Jurkat, Clone E6-1 (cell line): Measurements from ENCODE around the gene SLX9.
"Not testable (repeated sequence)": the region's sequence is repeated elsewhere in the genome, so short reads cannot be mapped to it uniquely, and the experiment has no call there.

Experiments
- DNase-seq: peaks from one replicate; pipeline ENCODE4 v3.0.0-alpha.2; 2011; ENCODE audit warnings: low read depth, low spot score
- H3K4me3 ChIP-seq: 2 replicates; pipeline ENCODE4 v1.5.1; 2011; ENCODE audit warnings: mild to moderate bottlenecking, low read length, control low read depth, moderate library complexity

SLX9 gene

DNA sequence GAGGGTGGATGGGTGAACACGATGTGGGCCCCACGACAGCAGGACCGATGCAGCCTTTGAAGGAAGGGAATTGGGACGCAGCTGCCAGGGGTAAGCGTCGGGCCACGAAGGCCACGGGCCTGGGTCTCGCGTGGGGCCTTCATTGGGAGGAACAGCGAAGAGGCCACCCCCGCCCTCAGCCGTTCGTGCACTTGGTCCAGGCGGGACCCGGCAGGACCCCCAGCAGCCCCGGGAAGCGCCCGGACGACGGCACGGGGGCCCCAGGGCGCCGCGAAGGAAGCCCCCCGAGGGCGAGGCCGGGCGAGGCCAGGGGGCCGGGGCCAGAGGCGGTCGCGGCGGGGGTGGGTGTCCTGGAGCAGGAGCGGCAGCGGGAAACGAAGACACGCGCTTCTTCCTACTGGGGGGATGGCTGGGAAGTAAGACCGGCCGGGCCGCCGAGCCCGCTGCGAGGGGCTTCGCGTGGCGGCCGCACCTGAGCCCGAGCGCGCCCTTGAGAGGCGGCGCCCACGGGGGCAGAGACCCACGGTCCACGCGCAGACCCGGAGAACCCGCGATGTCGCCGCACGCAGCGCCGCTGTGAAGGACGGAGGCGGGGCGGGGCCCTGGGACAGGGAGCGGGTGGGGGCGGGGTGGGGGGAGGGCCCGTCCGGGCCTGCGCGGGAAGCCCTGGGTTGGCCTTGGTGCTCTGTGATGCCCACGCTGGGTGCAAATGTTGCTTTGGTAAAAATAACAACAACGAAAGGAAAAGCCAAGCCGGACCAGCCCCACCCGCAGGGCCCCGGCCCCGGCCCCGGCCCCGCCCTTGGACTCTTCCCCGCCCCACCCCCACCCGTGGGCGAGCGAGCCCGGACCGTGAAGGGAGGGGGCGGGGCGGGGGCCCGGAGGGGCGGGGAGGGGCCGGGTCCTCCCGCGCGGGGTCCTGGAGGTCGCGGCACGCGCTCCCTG, 78.6 kb downstream of the SLX9 start:
- H3K4me3 ChIP-seq, result no peak overlapping the region
- DNase-seq, result no peak

DNA sequence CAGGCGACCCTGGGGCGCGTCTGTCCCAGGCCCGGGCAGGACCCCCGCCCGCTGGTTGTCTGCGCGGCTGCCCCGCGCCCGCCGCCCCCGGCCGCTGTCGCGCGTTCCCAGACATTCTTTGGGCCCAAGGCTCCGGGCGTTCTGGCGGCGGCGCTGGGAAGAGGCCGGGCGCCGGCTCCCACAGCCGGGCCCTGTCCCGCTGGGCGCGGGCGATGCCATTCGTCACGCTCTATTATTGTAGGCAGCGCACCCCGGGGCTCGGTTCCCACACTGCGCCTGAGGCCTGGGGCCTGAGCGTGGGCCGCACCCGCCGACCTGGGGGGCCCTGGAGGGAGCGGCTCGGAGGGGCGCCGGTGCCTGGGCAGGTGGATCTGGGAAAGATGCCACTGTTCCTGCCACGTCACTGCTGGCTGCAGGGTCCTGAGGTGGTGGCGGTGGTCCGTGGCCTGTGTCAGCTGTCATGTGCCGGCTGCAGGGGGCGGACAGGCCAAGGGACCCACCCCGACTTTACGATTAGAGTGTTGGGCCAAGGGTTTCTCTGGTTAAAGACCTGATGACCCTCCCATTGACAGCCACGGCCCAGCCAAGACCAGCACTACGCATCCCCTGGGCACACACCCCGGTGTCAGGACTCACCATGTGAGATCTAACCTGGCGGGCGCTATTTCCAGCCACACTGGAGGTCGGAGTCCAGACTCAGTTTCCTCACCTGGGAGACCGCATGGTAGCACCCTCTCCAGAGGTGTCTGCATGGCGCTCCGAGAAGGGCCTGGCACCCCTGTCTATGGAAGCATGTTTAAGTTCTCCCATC, 79.5 kb downstream of the SLX9 start:
- DNase-seq, result no peak
- H3K4me3 ChIP-seq, result no peak overlapping the region

DNA sequence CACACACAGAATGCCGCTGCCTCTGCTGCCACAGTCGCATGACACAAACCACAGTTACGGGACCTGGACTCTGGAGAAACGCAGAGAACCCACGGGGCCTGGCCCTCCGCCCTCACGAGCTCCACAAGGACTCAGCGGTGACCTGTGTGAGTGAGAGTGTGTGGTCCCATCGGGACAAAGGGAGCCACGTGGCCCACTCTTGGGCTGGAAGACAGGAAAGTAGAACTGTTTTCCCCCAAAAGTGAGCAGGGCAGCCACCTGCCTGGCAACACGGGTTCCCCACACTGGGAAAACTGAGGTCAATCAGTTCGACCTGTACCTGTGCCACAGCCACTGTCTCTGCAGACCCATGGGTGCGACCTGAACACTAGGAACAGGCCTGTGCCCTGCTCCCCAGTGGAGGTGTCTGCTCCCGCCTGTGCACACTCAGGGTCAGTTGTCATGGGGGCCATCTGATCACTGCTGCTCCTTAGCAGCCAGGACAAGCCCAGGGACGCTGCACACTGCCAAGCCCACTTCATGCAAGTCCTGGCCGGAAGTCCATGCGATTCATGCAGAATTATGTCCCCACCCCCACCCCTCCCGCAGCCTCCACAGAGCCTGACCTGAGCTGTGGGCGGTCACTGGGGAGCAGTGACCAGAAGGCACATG, 80.2 kb downstream of the SLX9 start:
- no peak overlapping the region for H3K4me3 ChIP-seq
- no peak for DNase-seq

DNA sequence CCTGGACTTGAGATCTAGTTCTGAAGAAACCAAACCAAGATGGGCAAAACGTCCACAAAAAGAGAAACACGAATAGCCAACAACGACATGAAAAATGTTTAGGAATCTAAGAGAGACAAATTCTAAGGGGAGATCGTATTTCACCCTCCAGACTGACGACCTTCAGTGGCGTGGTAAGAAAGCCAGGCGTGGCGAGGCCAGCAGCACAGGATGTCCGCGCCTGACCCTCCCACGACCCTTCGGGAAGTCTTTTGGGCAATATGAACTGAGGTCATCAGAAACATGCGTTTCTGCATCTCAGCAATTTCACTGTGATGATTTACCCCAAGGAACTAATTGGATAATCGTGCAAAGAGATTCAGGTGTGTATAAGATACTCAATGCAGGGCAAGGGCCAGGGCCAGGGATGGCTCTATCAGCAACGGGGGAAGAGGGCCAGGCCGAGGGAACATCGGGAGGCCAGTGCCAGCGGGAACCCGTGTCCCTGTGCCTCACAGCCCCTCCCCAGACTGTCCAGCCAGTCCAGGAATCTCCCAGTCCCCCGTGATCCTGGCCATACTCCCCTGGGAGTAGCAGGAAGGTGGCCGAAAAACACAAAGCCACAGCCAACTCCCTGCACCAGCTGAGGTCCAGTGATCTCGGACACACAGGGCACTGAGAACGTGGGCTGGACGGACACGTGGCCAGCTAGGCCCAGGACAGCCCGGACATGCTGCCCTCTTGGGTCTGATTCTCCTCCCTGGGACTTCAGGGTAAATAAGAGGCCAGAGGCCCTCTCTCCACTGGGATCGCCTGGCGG, 81.0 kb downstream of the SLX9 start:
- no peak overlapping the region for H3K4me3 ChIP-seq
- no peak for DNase-seq

DNA sequence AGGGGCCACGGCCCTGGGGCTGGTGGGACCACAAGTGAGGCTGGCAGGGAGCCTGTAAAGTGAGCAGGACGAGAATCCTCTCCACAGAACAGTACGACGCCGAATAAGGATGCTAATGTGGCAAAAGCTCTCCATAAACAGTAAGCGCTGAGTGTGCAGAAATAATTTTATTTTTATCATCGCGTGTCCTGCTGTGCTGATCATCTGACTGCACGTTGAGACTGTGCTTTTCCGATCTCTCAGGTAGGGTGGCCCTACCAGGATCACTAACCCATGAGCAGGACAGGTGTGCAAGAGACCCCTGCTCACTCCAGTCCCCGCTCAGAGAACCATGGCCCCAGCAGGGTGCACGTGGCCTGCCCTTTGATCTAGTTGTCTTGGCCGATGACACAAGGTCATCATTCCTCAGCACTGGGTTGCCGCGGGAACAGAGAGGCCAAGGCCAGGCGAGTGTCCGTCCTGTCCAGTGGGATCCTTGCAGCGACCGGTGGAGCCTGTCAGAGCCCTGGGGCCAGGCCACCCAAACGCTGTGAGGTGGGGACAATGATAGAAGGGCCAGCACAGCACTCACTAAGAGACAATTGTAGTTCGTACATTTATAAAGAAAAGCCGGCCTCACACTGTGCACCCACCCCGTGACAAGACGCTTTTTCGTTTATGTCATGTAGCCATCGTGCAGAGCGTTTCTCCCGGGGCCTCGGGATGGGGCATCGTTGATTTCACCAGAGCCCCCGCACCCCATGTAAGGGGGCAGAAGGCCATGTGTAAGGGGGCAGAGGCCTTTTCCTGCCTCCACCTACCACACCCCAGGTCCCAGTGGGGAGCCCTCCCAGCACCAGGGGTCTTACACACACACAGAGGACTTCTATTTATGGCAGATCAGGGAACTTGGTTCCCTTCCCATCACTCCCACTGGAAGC, 81.9 kb downstream of the SLX9 start:
- no peak for DNase-seq
- H3K4me3 ChIP-seq, result no peak overlapping the region

DNA sequence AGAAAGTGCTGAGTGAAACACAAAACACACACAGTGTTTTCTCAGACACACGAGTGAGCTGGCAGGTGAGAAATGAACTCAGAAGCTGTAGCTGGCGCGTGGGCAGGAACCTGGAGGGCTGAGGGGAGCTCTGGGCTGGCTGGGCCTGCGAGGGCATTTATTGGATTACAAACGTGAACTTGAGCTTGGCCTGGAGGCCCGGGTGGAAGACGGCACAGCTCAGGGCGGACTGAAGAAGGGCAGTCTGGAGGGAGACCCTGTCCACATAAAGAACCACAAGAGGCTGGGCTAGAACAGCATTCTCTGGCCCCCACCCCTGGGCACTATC, 82.5 kb downstream of the SLX9 start:
- no peak overlapping the region for H3K4me3 ChIP-seq
- DNase-seq, result no peak

DNA sequence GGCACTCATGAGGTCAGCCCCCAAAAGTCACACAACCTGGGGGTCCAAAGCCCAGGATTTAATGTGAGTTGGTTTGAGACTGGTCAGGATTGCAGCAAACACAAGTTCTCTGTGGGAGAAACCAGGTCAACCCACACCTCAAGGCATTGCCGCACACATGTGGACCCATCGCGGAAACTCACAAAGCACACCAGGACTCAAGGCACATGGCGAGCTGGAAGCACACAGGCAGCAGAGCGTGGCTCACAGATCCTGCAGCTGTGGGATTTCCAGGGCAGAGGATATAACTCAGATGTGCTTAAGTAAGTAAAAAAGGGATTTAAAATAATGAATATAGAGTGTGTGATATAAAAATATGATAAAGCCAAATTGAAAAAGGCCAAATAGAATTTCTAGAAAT, 82.9 kb downstream of the SLX9 start:
- H3K4me3 ChIP-seq, result no peak overlapping the region
- DNase-seq, result no peak

DNA sequence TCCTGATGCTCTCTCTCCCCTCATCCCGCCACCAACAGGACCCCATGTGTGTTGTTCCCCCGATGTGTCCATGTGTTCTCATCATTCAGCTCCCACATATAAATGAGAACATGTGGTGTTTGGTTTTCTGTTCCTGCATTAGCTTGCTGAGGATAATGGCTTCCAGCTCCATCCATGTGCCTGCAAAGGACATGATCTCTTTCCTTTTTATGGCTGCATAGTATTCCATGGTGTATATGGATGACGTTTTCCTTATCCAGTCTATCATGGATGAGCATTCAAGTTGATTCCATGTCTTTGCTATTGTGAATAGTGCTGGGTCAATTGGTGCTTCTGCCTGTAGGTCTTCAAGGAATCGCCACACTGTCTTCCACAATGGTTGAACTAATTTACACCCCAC, 84.7 kb downstream of the SLX9 start:
- not testable (repeated sequence) for DNase-seq, H3K4me3 ChIP-seq

DNA sequence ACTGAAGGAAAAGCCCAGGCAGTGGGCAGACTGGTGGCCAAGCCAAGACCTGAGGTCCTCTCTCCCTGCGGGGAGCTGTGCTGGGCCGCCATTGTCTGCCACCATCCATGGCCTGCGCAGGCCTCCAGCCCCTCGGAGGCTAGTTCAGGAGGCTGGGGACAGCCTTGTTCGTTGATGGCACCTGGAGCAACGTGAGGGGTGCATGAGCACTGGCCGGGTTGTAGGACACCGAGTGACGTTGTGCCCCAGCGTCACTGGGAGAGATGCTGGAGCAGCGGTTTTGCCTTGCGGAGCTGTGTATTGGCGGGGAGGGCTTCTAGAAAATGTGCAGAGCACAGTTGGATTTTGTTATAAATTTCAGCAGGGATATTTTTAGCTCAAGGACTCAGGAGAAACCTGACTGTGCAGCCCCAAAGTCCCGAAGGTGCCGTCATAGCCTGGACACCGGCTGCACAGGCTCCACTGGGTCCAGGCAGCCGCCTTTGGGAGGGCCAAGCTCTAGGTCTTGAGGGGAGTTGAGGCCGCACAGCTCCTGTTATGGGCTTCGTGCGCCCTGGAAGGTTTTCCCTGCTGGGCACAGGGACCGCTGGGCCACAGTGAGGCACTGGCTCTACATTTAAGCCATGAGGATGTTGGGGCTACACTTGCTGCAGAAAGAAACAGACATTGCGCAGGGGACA, 86.4 kb downstream of the SLX9 start:
- H3K4me3 ChIP-seq, result no peak overlapping the region

More for the DNA sequence above, 86.4 kb downstream of the SLX9 start:
- DNase-seq, result no peak
